ENCODE measurements around the gene NGF. TPM values are rescaled to one million over a fixed set of nuclear protein-coding genes. Genes with fewer than 3 reads are reported as not detected.

The NGF gene
- total RNA-seq, 4 donors from 2014 or later = 1.5 to 2.3 (median 2.1) TPM

- TF ChIP-seq, protein P1, sequence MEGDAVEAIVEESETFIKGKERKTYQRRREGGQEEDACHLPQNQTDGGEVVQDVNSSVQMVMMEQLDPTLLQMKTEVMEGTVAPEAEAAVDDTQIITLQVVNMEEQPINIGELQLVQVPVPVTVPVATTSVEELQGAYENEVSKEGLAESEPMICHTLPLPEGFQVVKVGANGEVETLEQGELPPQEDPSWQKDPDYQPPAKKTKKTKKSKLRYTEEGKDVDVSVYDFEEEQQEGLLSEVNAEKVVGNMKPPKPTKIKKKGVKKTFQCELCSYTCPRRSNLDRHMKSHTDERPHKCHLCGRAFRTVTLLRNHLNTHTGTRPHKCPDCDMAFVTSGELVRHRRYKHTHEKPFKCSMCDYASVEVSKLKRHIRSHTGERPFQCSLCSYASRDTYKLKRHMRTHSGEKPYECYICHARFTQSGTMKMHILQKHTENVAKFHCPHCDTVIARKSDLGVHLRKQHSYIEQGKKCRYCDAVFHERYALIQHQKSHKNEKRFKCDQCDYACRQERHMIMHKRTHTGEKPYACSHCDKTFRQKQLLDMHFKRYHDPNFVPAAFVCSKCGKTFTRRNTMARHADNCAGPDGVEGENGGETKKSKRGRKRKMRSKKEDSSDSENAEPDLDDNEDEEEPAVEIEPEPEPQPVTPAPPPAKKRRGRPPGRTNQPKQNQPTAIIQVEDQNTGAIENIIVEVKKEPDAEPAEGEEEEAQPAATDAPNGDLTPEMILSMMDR (IDR thresholded peaks at IDR 0.05; ENCODE audit: low read depth) = no peak
Measured at GRCh38 chr1:115313182-115313581, 24.9 kb downstream of the NGF start.

- TF ChIP-seq, protein P1 (IDR thresholded peaks at IDR 0.05; ENCODE audit: low read depth) = no peak
Measured at GRCh38 chr1:115312742-115313141, 25.3 kb downstream of the NGF start.

GRCh38 chr1:115311474-115311989 lies 26.5 kb downstream of the NGF start:
- TF ChIP-seq, protein P1 (IDR thresholded peaks at IDR 0.05; ENCODE audit: low read depth) = no peak

GRCh38 chr1:115310581-115311473 lies 27.2 kb downstream of the NGF start:
- TF ChIP-seq, protein P1 (IDR thresholded peaks at IDR 0.05; ENCODE audit: low read depth) = no peak

DNA sequence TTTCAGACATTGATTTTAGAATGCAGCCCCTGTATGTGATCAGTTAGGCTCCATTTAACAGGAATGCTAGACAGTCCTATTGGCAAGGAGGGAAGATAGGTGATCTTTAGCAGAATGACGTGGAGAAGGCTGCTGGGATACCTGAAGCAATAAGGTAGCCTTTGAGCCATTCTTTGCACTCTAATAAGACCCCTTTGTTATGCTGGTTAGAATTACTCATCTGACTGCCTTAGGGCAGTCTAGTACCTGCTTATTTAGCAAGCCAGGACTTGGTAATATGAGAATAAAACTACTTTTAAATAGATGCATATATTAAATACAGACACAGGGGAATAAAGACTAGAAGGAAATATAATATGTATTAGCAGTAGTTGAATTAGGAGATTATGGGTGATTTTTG lies 29.1 kb downstream of the NGF start:
- TF ChIP-seq, protein P1 (IDR thresholded peaks at IDR 0.05; ENCODE audit: low read depth) = no peak

DNA sequence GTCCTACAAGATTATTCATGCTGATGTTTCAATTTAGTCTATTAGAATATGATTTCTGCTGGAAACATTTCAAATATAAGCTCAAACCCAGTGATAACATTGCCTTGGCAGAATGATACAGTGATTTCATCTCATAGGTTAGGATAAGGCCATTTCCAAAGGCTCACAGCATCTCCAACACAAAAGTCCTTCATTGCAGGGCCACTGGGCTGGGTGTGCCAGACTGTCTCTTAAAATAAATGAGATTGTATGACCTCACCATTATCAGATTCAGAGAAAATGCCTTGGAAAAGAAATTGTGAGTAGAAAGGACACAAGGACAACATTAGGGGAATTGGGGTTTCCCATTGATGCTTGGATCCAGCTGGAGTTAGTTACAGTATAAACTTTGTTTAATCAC lies 30.4 kb downstream of the NGF start:
- TF ChIP-seq, protein P1 (IDR thresholded peaks at IDR 0.05; ENCODE audit: low read depth) = no peak

- TF ChIP-seq, protein P1 (IDR thresholded peaks at IDR 0.05; ENCODE audit: low read depth) = no peak
Measured at GRCh38 chr1:115306146-115306545, 31.9 kb downstream of the NGF start.
